Upper lobe of left lung (tissue), 6 donors: Measurements from ENCODE around the gene TTBK2. TPM values are rescaled to one million over a fixed set of nuclear protein-coding genes. Genes with fewer than 3 reads are reported as not detected.
"Not testable (repeated sequence)": the region's sequence is repeated elsewhere in the genome, so short reads cannot be mapped to it uniquely, and the experiment has no call there.

Source experiments
- ATAC-seq, 2 donors: fragments of 200-7000 bp; cut with Tn5 transposase; one replicate each; pipeline ENCODE4 v1.9.1; 2022; ENCODE audit warnings: mild to moderate bottlenecking in 2 of 2, moderate library complexity in 2 of 2; ENCODE audit not compliant: low FRiP score in 2 of 2
- DNase-seq, 2 donors: peaks; one replicate each; pipeline ENCODE4 v3.0.0-alpha.2; 2019 to 2020
- H3K27ac ChIP-seq, 4 donors: fragments of 200-600 bp; sonication (generic); one replicate each; pipeline ENCODE4 v1.5.1; 2016 to 2019
- H3K27me3 ChIP-seq, 4 donors: fragments of 200-600 bp; sonication (generic); one replicate each; pipeline ENCODE4 v1.5.1; 2017 to 2019
- H3K36me3 ChIP-seq, 4 donors: fragments of 200-600 bp; sonication (generic); one replicate each; pipeline ENCODE4 v1.5.1; 2016 to 2019
- H3K4me1 ChIP-seq, 4 donors: fragments of 200-600 bp; sonication (generic); one replicate each; pipeline ENCODE4 v1.5.1; 2018 to 2019
- H3K4me3 ChIP-seq, 4 donors: fragments of 200-600 bp; sonication (generic); one replicate each; pipeline ENCODE4 v1.5.1; 2017 to 2019; ENCODE audit warnings: mild to moderate bottlenecking in 2 of 4, moderate library complexity in 1 of 4
- H3K9me3 ChIP-seq, 4 donors: fragments of 200-600 bp; sonication (generic); one replicate each; pipeline ENCODE4 v1.5.1; 2018 to 2019
- CTCF ChIP-seq, 6 experiments: fragments of 450-650 bp in 4 of 6; fragments of 200-600 bp in 2 of 6; sonication (generic) in 2 of 6; IDR thresholded peaks; one replicate each; pipeline ENCODE4 v1.5.1; 2016 to 2019; ENCODE audit warnings: antibody characterized with exemption in 6 of 6
- EP300 ChIP-seq, 4 donors: sonication (generic); formaldehyde crosslinking; IDR thresholded peaks; one replicate each; pipeline ENCODE4 v1.5.1; 2017; ENCODE audit warnings: antibody characterized with exemption in 4 of 4, control low read depth in 2 of 4
- POLR2A ChIP-seq, 4 donors: fragments of 450-650 bp; IDR thresholded peaks; one replicate each; pipeline ENCODE4 v1.5.1; 2016 to 2017; ENCODE audit warnings: antibody characterized with exemption in 4 of 4, mild to moderate bottlenecking in 2 of 4
- POLR2AphosphoS5 ChIP-seq, 2 donors: sonication (generic); formaldehyde crosslinking; IDR thresholded peaks; one replicate each; pipeline ENCODE4 v1.5.1; 2017; ENCODE audit warnings: antibody characterized with exemption in 2 of 2
- WGBS, 2 donors: methylation state at CpG; one replicate each; pipeline ENCODE4 v1.1.5; 2017 to 2018; 5-methylcytosine and 5-hydroxymethylcytosine counted together
- total RNA-seq, 6 donors: library from RNA; depleted of rRNA in 4 of 6; stranded (reverse); fragments of >200 nt in 4 of 6; gene quantifications; one replicate each; pipeline versions ENCODE4 v1.1.0 to v1.2.1, GENCODE V29; 2016 to 2021
- donor health status: DM: no; HTN: no; CAD: no; lungs with moderate emphysema.
- donor health status: DM: no; HTN: yes; CAD: no; lungs with severe emphysema.

TTBK2 gene
- total RNA-seq, 6 donors from 2014 or later = 8.2 to 28.3 (median 13.2) TPM

DNA sequence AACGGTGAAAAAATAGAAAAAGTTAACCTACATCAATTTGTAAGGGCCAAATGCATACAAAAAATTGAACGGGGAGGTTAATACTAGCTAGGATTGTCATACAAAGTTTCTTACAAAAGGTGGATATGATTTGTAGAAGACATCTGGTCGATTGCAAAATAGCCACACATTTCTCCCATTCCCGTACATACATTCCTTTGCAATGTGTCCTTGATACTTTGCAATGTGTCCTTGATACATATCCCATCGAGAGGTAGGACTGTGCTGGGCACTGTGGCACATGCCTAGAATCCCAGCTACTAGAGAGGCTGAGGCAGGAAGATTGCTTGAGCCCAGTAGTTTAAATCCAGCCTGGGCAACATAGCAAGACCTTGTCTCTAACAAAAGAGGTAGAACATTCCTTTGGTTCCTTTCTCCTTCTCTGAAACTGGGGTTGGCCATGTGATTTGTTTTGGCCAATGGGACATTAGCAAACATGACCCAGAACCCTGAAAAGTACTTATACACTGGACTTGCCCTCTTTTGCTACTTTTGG is 9.5 kb downstream of the TTBK2 start:
- Histone ChIP-seq H3K4me3 (no peak overlapping the region), H3K27me3 (no peaks in the 10 kb centered on the region), H3K27ac (no peak overlapping the region), H3K36me3 (no peaks in the 10 kb centered on the region), H3K9me3 (no peaks in the 10 kb centered on the region), H3K4me1 (peaks cover 0 to 8% (median 2%) of the 10 kb centered on the region in 4 donors)
- TF ChIP-seq CTCF (IDR thresholded peaks at IDR 0.05) (no peak), POLR2A (IDR thresholded peaks at IDR 0.05) (no peak), EP300 (IDR thresholded peaks at IDR 0.05) (no peak), POLR2AphosphoS5 (IDR thresholded peaks at IDR 0.05) (no peak)
- DNase-seq (no peak), ATAC-seq (no peak)
- WGBS, 2 donors = 83 to 84% methylated on average over 5 of the region's 5 CpGs

DNA sequence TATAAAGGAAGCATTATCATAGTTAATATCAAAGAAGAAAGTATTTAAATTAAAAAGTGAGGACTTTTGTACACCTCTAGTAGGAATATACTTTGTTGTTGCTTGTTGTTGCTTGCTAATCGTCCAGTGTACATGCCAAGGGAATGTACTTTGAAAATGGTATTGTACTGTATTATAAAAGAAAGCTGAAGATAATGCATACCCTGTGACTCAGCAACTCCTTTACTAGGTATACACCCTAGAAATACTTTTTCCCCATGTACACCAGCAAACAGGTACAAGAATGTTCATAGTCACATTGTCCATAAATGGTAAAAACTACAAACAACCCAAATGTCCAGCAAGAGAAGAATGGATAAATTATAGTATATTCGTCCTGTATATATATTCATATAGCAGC is 12.0 kb downstream of the TTBK2 start:
- 87 to 91% methylated on average over 2 of the region's 2 CpGs for WGBS, 2 donors
- TF ChIP-seq POLR2A (IDR thresholded peaks at IDR 0.05) (no peak), POLR2AphosphoS5 (IDR thresholded peaks at IDR 0.05) (no peak), CTCF (IDR thresholded peaks at IDR 0.05) (no peak), EP300 (IDR thresholded peaks at IDR 0.05) (no peak)
- no peaks in the 10 kb centered on the region for H3K27me3 ChIP-seq

DNA sequence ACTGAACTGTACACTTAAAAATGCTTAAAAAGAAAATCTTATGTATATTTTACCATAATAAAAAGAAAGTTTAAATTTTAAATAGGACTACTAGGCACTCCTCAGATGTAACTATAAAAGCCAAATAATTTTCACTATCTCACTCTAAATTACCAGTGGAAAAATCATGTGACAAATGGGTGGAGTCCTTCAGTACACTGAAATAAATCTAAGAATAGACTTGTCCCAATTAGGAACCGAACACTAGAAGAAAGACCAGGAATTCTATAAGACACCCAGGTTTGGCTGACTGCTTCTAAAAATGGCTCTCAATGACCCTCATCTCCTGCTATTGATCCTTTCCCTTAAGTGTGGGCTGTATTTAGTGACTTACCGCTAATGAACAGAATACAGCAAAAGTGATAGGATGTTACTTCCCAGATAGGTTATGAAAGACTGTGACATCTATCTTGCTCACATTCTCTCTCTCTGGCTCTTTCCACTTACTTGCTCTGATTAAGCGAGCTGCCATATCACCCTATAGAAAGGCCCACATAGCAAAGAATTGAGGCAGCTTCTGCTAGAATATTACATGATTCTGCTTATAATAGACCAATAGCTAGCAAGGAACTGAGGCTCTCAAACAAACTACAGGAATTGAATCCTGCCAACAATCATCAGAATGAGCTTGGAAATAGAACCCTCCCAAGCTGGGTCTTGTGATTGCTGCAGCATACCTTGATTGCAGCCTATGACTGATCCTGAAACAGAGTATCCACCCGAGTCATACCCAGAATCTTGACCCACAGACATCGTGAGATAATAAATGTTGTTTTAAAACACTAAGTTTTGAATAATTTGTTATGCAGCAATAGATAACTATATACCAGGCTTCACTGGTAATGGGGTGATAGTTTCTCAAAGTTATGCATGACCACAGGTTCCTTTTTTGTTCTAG is 16.9 kb downstream of the TTBK2 start:
- TF ChIP-seq CTCF (IDR thresholded peaks at IDR 0.05) = no peak
- TF ChIP-seq EP300 (IDR thresholded peaks at IDR 0.05) = no peak
- no peak for TF ChIP-seq POLR2A (IDR thresholded peaks at IDR 0.05)
- no peak for TF ChIP-seq POLR2AphosphoS5 (IDR thresholded peaks at IDR 0.05)
- Histone ChIP-seq H3K4me1 (peaks cover 0 to 6% (median 2%) of the 10 kb centered on the region in 4 donors), H3K27ac (no peak overlapping the region), H3K9me3 (no peaks in the 10 kb centered on the region), H3K36me3 (no peaks in the 10 kb centered on the region), H3K4me3 (no peak overlapping the region), H3K27me3 (no peaks in the 10 kb centered on the region)
- ATAC-seq (no peak), DNase-seq (no peak)
- 81 to 84% methylated on average over 5 of the region's 5 CpGs for WGBS, 2 donors

More for the DNA sequence above, 12.0 kb downstream of the TTBK2 start:
- Histone ChIP-seq H3K9me3 (no peaks in the 10 kb centered on the region), H3K27ac (no peak overlapping the region), H3K36me3 (no peaks in the 10 kb centered on the region), H3K4me1 (peaks cover 0 to 4% (median 1%) of the 10 kb centered on the region in 4 donors), H3K4me3 (peak overlapping the region in 1 of 4 donors; percentile 3)
- ATAC-seq = no peak
- no peak for DNase-seq

- H3K27me3 ChIP-seq, H3K4me3 ChIP-seq, H3K27ac ChIP-seq, H3K9me3 ChIP-seq, DNase-seq, ATAC-seq, H3K4me1 ChIP-seq, H3K36me3 ChIP-seq: not testable (repeated sequence)
- WGBS, 2 donors = 95 to 96% methylated on average over 1 of the region's 1 CpG
Observed at GRCh38 chr15:42893911-42894310, 26.7 kb downstream of the TTBK2 start.

DNA sequence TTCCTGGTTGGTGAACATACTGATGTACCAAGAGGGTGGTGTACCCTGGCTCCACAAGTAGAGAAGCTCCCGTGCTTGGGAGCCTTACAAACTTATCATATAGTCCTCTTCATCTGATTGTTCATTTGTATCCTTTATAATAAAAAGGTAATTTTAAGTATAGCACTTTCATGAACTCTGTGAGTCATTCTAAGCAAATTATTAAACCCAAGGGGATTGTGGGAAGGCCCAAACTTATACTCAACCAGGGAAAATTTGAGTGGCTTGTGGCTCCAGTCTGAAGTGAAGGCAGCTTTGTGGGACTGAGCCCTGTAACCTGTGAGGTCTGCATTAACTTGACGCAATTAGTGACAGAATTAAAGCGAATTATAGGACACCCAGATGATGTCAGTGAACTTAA is 29.0 kb downstream of the TTBK2 start:
- Histone ChIP-seq H3K4me1 (peaks cover 0 to 9% (median 6%) of the 10 kb centered on the region in 4 donors), H3K4me3 (no peak overlapping the region), H3K9me3 (no peaks in the 10 kb centered on the region), H3K36me3 (no peaks in the 10 kb centered on the region), H3K27ac (no peak overlapping the region), H3K27me3 (no peaks in the 10 kb centered on the region)
- 93 to 95% methylated on average over 3 of the region's 3 CpGs for WGBS, 2 donors
- no peak for ATAC-seq
- DNase-seq = no peak
- TF ChIP-seq POLR2A (IDR thresholded peaks at IDR 0.05) (no peak), CTCF (IDR thresholded peaks at IDR 0.05) (no peak), POLR2AphosphoS5 (IDR thresholded peaks at IDR 0.05) (no peak), EP300 (IDR thresholded peaks at IDR 0.05) (no peak)
